ENCODE data around the gene RCBTB2.

GRCh38 chr13:48488995-48489394, 43.9 kb downstream of the RCBTB2 start:
- TF ChIP-seq EZH2 (IDR thresholded peaks at IDR 0.05; ENCODE audit: insufficient read depth, poor library complexity, severe bottlenecking) = no peak
- TF ChIP-seq EZH2phosphoT487 (IDR thresholded peaks at IDR 0.05; ENCODE audit: insufficient read depth, low read depth) = no peak

Measured in GM23248 (cell line).